ENCODE data around the gene PRKD1.
"Not testable (repeated sequence)": the region's sequence is repeated elsewhere in the genome, so short reads cannot be mapped to it uniquely, and the experiment has no call there.

The PRKD1 gene

GRCh38 chr14:29734732-29735131 lies 192.9 kb downstream of the PRKD1 start:
- DNase-seq, result no peak

DNA sequence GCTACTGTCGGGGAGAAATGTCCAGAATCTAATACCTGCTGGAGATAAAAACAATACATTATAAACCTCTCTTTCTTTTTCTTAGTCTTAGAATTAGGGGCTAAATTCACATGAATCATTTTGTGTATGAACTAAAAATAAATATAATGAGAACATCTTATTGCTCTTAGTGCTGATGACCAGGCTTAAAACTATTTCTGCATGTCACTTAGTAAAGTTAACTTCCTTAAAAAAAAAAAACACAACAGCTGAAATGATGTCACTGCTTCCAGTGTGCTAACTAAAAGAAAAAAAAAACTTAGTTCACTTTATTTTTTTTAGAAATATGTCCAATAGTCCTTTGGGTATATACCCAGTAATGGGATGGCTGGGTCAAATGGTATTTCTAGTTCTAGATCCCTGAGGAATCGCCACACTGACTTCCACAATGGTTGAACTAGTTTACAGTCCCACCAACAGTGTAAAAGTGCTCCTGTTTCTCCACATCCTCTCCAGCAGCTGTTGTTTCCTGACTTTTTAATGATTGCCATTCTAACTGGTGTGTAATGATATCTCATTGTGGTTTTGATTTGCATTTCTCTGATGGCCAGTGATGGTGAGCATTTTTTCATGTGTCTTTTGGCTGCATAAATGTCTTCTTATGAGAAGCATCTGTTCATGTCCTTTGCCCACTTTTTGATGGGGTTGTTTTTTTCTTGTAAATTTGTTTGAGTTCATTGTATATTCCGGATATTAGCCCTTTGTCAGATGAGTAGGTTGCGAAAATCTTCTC lies 200.9 kb downstream of the PRKD1 start:
- DNase-seq, result not testable (repeated sequence)

GRCh38 chr14:29724991-29725390 lies 202.7 kb downstream of the PRKD1 start:
- no peak for DNase-seq

- DNase-seq, result no peak
Observed at GRCh38 chr14:29722831-29723230, 204.8 kb downstream of the PRKD1 start.

DNA sequence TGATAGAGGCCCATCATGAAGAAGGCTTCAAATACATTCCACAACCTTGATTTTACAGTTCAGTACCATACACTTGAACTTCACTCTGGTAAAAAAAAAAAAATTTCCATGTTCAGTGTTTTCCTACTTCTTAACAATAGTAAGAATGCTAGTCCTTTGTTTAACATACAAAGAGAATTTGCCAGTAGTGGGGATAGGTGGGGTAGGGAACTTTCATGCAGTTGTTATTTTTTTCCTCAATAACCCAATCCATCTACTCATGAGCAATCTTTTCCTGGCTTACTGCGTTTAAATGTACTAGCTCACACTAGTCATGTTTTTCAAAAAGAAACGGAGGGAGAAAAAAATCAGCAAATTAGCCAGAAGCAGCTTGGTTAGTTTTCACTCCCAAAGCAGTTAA lies 206.1 kb downstream of the PRKD1 start:
- no peak for DNase-seq

DNA sequence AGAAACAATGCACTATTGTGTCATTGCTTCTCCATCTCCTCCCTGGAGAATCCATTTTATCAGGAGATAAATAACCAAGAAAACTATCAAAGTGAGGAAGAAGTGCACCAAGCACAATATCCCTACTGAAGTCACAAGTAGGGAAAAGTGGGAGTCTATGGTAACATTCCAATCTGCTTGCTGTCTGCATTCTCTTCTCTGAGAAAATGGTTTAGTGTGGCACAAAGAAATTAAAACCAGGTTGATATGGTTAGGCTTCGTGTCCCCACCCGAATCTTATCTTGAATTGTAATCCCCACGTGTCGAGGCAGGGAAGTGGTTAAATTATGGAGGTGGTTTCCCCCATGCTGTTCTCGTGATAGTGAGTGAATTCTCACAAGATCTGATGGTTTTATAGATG lies 209.7 kb downstream of the PRKD1 start:
- DNase-seq, result no peak

DNA sequence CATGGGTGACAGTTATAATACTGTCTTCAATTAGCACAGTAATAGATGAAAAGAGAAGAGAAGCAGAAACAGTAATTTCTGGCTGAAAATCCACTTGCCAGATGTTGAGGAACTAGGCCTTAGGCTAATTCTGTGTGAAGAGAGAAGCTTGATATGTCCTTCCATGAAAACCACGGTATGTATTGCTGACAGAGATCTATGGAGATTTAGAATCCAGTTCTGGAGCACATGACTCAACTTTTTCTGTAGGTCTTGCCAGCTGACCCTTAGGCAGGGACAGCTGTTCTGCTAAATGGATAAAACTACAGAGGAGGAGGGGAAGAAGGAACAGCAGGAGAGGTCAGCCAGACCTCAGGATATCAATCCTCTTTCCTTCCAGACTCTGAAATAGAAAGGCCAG lies 211.5 kb downstream of the PRKD1 start:
- DNase-seq, result no peak

- DNase-seq, result no peak
Observed at GRCh38 chr14:29712601-29713000, 215.0 kb downstream of the PRKD1 start.

DNA sequence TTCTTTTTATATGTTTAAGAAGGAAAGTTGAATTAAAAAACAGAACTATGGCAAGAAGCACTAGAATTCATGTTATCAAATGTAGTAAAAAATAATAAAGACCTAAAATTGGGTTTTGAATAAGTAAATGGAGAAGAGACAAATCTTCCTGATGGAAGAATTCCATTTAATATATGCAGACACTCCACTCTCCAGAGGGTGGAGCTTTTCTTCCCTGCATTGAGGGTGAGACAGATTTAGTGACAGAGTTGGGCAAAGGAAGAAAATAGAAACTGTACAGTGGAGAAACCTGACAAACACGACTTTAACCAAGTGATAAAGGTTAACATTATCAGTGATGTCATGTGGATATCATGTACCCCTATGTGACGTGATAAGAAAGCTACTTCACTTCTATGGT lies 217.6 kb downstream of the PRKD1 start:
- no peak for DNase-seq

GRCh38 chr14:29709490-29709889 lies 218.2 kb downstream of the PRKD1 start:
- DNase-seq, result no peak

GRCh38 chr14:29706700-29707099 lies 220.9 kb downstream of the PRKD1 start:
- no peak for DNase-seq

- DNase-seq, result no peak
Observed at GRCh38 chr14:29705801-29706200, 221.8 kb downstream of the PRKD1 start.

DNA sequence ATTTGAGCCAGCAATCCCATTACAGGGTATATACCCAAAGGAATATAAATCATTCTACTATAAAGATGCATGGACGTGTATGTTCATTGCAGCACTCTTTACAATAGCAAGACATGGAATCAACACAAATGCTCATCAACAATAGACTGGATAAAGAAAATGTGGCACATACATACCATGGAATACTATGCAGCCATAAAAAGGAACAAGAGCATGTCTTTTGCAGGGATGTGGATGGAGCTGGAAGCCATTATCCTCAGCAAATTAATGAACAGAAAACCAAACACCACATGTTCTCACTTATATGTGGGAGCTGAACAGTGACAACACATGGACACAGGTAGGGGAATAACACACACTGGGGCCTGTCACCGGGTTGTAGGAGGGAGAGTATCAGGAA lies 238.1 kb downstream of the PRKD1 start:
- DNase-seq, result not testable (repeated sequence)

GRCh38 chr14:29687866-29688265 lies 239.8 kb downstream of the PRKD1 start:
- DNase-seq, result no peak

GRCh38 chr14:29687071-29687765 lies 240.4 kb downstream of the PRKD1 start:
- DNase-seq, result no peak

DNA sequence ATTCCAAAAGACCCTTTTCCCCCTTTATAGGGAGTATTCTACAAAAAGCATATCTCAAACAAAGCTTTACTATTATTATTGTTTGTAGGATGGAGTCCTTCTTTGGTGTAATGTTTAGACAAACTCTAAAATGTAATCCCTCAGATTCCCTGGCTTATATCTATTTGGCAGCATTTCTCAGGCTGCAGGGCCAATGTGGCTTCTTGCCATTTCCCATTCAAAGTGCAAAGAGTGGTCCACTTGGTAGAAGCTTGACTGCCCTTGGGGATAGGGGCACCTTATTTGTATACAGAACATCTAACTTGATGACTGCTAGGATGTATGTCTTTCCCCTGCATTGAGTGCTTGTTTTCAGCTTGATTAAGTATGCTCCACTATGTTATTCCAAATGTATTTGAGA lies 242.7 kb downstream of the PRKD1 start:
- no peak for DNase-seq

- DNase-seq, result no peak
Observed at GRCh38 chr14:29682789-29683188, 244.9 kb downstream of the PRKD1 start.

- DNase-seq, result no peak
Observed at GRCh38 chr14:29681316-29681715, 246.3 kb downstream of the PRKD1 start.

DNA sequence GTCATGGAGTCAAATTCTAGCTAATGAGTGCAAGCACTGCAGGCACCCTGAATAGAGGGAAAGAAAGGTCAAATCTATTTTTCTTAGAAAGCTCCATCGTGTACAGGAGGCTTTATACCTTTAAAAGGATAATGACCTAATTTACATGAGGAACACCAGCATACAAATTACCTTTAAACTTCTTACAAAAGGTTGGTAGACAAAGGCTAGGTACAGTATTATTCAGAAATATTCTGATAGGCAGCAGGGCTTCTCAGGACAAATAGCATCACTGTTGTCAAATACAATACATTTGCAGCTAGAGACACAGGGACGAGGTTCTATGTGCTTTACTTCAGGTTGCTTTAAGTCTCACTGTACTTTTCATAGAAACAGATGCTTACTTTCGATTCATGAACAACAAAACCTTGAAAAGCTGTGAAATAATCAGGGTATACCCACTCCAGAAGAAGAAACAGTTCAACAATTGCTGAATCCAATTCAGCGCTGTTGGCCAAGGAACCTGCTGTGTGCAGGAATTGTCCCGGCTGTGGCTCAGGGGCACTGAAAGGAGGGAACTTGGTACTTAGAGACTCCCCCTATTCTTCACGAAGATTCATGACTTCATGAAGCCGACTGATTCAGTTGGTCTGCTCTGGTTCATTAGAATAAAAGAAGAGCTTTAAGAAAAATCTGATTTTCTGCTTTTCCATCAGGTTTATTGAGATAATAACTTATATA lies 252.9 kb downstream of the PRKD1 start:
- DNase-seq, result no peak

DNA sequence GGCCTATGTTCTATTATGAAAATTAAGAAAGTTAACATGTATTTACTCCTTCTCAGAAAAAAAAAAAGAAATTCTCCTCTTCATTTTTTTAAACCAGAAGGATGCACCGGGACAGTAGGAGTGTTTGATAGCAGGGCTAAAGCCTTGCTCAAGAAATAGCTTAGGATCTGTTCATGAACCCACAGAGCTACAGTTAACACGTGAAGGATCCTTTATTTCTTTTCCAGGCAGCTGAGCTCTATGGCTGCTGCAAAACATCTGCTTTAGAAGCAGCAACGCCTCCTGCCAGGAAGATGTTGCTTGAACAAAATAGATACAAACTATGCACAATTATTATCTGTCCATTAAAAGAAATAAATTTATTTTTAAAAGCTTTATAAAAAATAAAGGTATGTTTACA lies 254.8 kb downstream of the PRKD1 start:
- no peak for DNase-seq

- DNase-seq, result no peak
Observed at GRCh38 chr14:29671034-29671433, 256.6 kb downstream of the PRKD1 start.

- no peak for DNase-seq
Observed at GRCh38 chr14:29668201-29668600, 259.4 kb downstream of the PRKD1 start.

DNA sequence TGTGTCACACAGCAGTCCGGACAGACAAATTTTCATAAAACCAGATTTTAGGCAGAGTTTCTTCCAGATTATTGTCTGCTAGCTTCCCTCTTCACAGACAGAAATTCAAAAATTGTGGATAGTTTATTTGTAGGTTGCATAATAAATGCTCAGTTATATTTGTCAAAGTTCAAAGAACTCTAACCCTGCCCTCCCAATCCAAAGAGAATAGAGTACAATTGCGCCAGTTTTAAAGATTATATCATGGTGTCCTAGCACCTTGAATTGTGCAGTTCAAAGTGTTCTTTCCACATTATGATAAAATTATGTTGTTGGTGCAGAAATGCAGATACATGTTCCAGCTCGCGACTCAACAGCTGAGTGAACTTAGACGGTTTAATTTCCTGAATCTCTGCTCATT lies 263.1 kb downstream of the PRKD1 start:
- no peak for DNase-seq

DNA sequence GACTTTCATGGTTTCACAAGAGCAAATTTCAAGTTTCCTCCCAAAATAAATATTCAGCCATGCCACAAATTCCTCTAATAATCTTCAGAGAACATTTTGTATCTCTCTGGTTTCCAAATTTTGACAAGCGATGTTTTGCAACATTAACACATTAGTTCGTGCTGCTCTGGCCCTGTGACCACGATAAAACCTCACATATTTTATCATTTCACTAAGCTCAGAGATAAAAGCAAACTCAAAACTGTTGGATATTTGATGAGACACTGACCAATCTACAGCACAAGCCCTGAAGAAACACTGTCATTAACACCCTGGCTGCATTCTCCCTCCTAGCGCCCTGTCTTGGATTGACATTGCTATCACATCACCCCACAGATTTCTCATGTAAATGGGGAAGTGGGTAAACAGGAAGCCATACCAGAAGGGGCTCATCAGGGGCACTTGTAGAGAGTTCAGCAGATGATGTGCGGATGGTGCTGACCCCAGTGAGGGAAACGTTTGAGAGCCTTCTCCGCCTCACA lies 264.3 kb downstream of the PRKD1 start:
- DNase-seq, result no peak
